Uterus (tissue), 4 donors: ENCODE results near the gene ST7. TPM values are rescaled to one million over a fixed set of nuclear protein-coding genes. Genes with fewer than 3 reads are reported as not detected.

Experiments used
- DNase-seq, 2 donors: peaks; one replicate each; pipeline ENCODE4 v3.0.0-alpha.2; 2019 to 2020
- H3K27ac ChIP-seq, 2 donors: fragments of 200-600 bp; sonication (generic); 1 replicate in 1 of 2; 2 replicates in 1 of 2; pipeline ENCODE4 v1.5.1; 2016 to 2018
- H3K27me3 ChIP-seq, 2 donors: fragments of 200-600 bp; sonication (generic); one replicate each; pipeline ENCODE4 v1.5.1; 2018 to 2019; ENCODE audit warnings: control low read depth in 1 of 2
- H3K36me3 ChIP-seq, 2 donors: fragments of 200-600 bp; sonication (generic); one replicate each; pipeline ENCODE4 v1.5.1; 2019; ENCODE audit warnings: control low read depth in 1 of 2
- H3K4me1 ChIP-seq, 2 donors: fragments of 200-600 bp; sonication (generic); one replicate each; pipeline ENCODE4 v1.5.1; 2018 to 2019; ENCODE audit warnings: control low read depth in 1 of 2
- H3K4me3 ChIP-seq, 2 donors: fragments of 200-600 bp; sonication (generic); 1 replicate in 1 of 2; 2 replicates in 1 of 2; pipeline ENCODE4 v1.5.1; 2018 to 2019; ENCODE audit warnings: mild to moderate bottlenecking in 1 of 2
- H3K9me3 ChIP-seq, 2 donors: fragments of 200-600 bp; sonication (generic); one replicate each; pipeline ENCODE4 v1.5.1; 2019; ENCODE audit warnings: control low read depth in 1 of 2
- POLR2A ChIP-seq, 2 donors: fragments of 450-650 bp; IDR thresholded peaks; one replicate each; pipeline ENCODE4 v1.6.1; 2016; ENCODE audit warnings: antibody characterized with exemption in 2 of 2, mild to moderate bottlenecking in 1 of 2, moderate library complexity in 1 of 2
- intact Hi-C: fragments of 100-400 bp; cut with DNase I; formaldehyde crosslinking; loops from one replicate; pipeline ENCODE4 v1.15.1; 2023; ENCODE audit warnings: low total_unique reads
- total RNA-seq, 4 donors: library from RNA; depleted of rRNA in 3 of 4; stranded (reverse); fragments of >200 nt in 3 of 4; gene quantifications; one replicate each; pipeline versions ENCODE4 v1.1.0 to v1.2.4, GENCODE V29; 2014 to 2023
- TF ChIP-seq, protein P1 (sequence below), 4 experiments: fragments of 200-600 bp in 2 of 4; fragments of 450-650 bp in 2 of 4; sonication (generic) in 2 of 4; IDR thresholded peaks; one replicate each; pipeline ENCODE4 v1.5.1; 2016 to 2019; ENCODE audit warnings: antibody characterized with exemption in 4 of 4, mild to moderate bottlenecking in 2 of 4, moderate library complexity in 1 of 4
- donor health status: DM: yes; HTN: yes; CAD: no.

The ST7 gene
- total RNA-seq, 4 donors from 2014 or later, result 27.4 to 41.0 (median 31.4) TPM

- H3K36me3 ChIP-seq, result no peaks in the 10 kb centered on the region
- no peak overlapping the region for H3K4me3 ChIP-seq
- intact Hi-C loops, result no loop called here
- H3K4me1 ChIP-seq, result no peaks in the 10 kb centered on the region
- DNase-seq, result no peak
- H3K27ac ChIP-seq, result no peak overlapping the region
- H3K27me3 ChIP-seq, result no peaks in the 10 kb centered on the region
- TF ChIP-seq, protein P1, sequence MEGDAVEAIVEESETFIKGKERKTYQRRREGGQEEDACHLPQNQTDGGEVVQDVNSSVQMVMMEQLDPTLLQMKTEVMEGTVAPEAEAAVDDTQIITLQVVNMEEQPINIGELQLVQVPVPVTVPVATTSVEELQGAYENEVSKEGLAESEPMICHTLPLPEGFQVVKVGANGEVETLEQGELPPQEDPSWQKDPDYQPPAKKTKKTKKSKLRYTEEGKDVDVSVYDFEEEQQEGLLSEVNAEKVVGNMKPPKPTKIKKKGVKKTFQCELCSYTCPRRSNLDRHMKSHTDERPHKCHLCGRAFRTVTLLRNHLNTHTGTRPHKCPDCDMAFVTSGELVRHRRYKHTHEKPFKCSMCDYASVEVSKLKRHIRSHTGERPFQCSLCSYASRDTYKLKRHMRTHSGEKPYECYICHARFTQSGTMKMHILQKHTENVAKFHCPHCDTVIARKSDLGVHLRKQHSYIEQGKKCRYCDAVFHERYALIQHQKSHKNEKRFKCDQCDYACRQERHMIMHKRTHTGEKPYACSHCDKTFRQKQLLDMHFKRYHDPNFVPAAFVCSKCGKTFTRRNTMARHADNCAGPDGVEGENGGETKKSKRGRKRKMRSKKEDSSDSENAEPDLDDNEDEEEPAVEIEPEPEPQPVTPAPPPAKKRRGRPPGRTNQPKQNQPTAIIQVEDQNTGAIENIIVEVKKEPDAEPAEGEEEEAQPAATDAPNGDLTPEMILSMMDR (IDR thresholded peaks at IDR 0.05), result no peak
- no peak for TF ChIP-seq POLR2A (IDR thresholded peaks at IDR 0.05)
- no peaks in the 10 kb centered on the region for H3K9me3 ChIP-seq
These were observed 186.2 kb downstream of the ST7 start for GRCh38 chr7:117139397-117139984.

DNA sequence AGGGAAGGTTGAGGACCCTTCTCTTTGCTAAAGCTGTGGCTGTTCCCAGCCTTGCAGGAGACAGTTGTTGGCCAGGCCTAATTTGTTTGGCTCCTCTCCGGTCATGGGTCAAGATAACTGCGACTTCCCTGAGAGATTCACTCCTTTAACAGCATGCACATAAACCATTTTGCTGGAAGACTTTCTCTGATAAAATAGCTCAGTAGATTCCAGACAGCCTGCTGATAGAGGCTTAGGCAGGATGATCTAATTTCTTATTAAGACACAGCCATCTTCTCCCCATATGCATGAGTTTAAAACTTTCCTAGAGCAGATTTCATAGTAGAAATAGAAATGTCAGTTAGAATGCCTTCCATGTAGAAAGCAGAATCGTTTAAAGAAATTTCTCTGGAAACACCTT is 187.6 kb downstream of the ST7 start:
- DNase-seq, result no peak
- no peaks in the 10 kb centered on the region for H3K36me3 ChIP-seq
- no peaks in the 10 kb centered on the region for H3K27me3 ChIP-seq
- TF ChIP-seq POLR2A (IDR thresholded peaks at IDR 0.05), result no peak
- TF ChIP-seq, protein P1 (IDR thresholded peaks at IDR 0.05), result no peak
- H3K4me3 ChIP-seq, result no peak overlapping the region
- intact Hi-C loops, result no loop called here
- H3K27ac ChIP-seq, result no peak overlapping the region
- no peaks in the 10 kb centered on the region for H3K4me1 ChIP-seq
- no peaks in the 10 kb centered on the region for H3K9me3 ChIP-seq

DNA sequence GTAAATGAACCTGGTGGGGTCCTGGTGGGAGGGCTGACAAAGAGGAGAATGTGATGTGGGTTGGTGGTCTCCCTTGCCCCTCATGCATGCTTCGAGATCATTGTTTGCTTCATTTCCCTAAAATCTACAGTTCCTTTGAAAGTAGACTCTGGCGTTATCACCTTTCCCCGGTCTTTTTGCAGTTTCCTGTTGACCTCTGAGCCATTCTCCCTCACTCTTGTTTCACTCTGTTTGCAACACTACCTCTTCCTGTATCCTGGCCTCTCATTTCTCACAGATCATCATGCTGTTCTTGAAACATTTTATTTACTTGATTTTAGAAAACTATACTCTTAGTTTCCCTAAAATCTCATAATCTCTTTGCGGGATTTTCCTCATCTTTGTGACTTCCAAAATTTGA is 189.8 kb downstream of the ST7 start:
- H3K9me3 ChIP-seq, result no peaks in the 10 kb centered on the region
- DNase-seq, result no peak
- no peaks in the 10 kb centered on the region for H3K4me1 ChIP-seq
- H3K4me3 ChIP-seq, result no peak overlapping the region
- no peaks in the 10 kb centered on the region for H3K27me3 ChIP-seq
- no peaks in the 10 kb centered on the region for H3K36me3 ChIP-seq
- TF ChIP-seq, protein P1 (IDR thresholded peaks at IDR 0.05), result no peak
- TF ChIP-seq POLR2A (IDR thresholded peaks at IDR 0.05), result no peak
- no peak overlapping the region for H3K27ac ChIP-seq
- intact Hi-C loops, result no loop called here

DNA sequence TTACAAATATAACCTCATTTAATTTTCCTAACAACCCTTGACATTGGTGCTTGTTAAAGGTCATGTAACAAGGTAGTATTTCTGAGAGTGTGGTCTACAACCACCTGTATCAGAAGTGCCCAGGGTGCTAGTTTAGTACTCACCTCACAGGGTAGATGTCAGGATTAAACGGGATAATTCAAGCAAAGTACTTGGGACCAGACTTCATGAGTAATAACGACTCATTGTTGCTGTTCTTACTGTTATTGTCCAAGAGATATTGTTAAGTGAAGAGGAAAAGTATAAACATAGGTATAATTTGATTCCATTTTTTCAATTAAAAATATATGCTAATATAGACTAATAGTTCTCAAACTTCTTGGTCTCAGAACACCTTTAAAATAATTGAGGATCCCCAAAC is 190.3 kb downstream of the ST7 start:
- Histone ChIP-seq H3K4me3 (no peak overlapping the region), H3K9me3 (no peaks in the 10 kb centered on the region), H3K27ac (no peak overlapping the region), H3K36me3 (no peaks in the 10 kb centered on the region), H3K4me1 (no peaks in the 10 kb centered on the region), H3K27me3 (no peaks in the 10 kb centered on the region)
- TF ChIP-seq POLR2A (IDR thresholded peaks at IDR 0.05), result no peak
- TF ChIP-seq, protein P1 (IDR thresholded peaks at IDR 0.05), result no peak
- intact Hi-C loops, result no loop called here
- no peak for DNase-seq

GRCh38 chr7:117145333-117145732 is 192.0 kb downstream of the ST7 start:
- Histone ChIP-seq H3K27ac (no peak overlapping the region), H3K27me3 (no peaks in the 10 kb centered on the region), H3K9me3 (no peaks in the 10 kb centered on the region), H3K4me1 (no peaks in the 10 kb centered on the region), H3K36me3 (no peaks in the 10 kb centered on the region), H3K4me3 (no peak overlapping the region)
- no peak for DNase-seq
- TF ChIP-seq POLR2A (IDR thresholded peaks at IDR 0.05), result no peak
- TF ChIP-seq, protein P1 (IDR thresholded peaks at IDR 0.05), result no peak
- intact Hi-C loops, result no loop called here
